Neural progenitor cell (in vitro differentiated cells): ENCODE measurements around the gene PCSK9. TPM values are rescaled to one million over a fixed set of nuclear protein-coding genes. Genes with fewer than 3 reads are reported as not detected.

ENCODE experiments used
- DNase-seq: peaks from one replicate; pipeline ENCODE4 v3.0.0-alpha.2; 2016; ENCODE audit warnings: low spot score
- H2AFZ ChIP-seq: fragments of 200-600 bp; sonication (generic); replicated peaks from 2 replicates; pipeline ENCODE4 v1.6.1; 2016; ENCODE audit warnings: antibody characterized with exemption
- H3F3A ChIP-seq: fragments of 200-600 bp; sonication (generic); 2 replicates; pipeline ENCODE4 v1.6.1; 2016; ENCODE audit warnings: antibody characterized with exemption, low read depth
- H3K27ac ChIP-seq: fragments of 200-600 bp; sonication (generic); 2 replicates; pipeline ENCODE4 v1.5.1; 2016; ENCODE audit warnings: mild to moderate bottlenecking
- H3K27me3 ChIP-seq: fragments of 200-600 bp; sonication (generic); 2 replicates; pipeline ENCODE4 v1.6.1; 2016; ENCODE audit warnings: mild to moderate bottlenecking, moderate library complexity
- H3K36me3 ChIP-seq: fragments of 200-600 bp; sonication (generic); 2 replicates; pipeline ENCODE4 v1.5.1; 2016
- H3K4me1 ChIP-seq: fragments of 200-600 bp; sonication (generic); 2 replicates; pipeline ENCODE4 v1.6.1; 2016; ENCODE audit warnings: mixed run types
- H3K4me2 ChIP-seq: fragments of 200-600 bp; sonication (generic); 2 replicates; pipeline ENCODE4 v1.6.1; 2016
- H3K4me3 ChIP-seq: fragments of 200-600 bp; sonication (generic); 2 replicates; pipeline ENCODE4 v1.5.1; 2016
- H3K79me2 ChIP-seq: fragments of 200-600 bp; sonication (generic); 2 replicates; pipeline ENCODE4 v1.6.1; 2016; ENCODE audit warnings: low read depth
- H3K9ac ChIP-seq: fragments of 200-600 bp; sonication (generic); 2 replicates; pipeline ENCODE4 v1.6.1; 2016
- H3K9me3 ChIP-seq: fragments of 200-600 bp; sonication (generic); 2 replicates; pipeline ENCODE4 v1.5.1; 2016; ENCODE audit warnings: low read depth
- H4K20me1 ChIP-seq: fragments of 200-600 bp; sonication (generic); 2 replicates; pipeline ENCODE4 v1.6.1; 2016; ENCODE audit warnings: low read depth
- H3K27ac Mint-ChIP-seq: 3 replicates; pipeline ENCODE4 v1.8.0; 2021; ENCODE audit warnings: mixed read lengths
- H3K27me3 Mint-ChIP-seq: 2 replicates; pipeline ENCODE4 v1.8.0; 2022; ENCODE audit warnings: low read depth, mild to moderate bottlenecking, inconsistent platforms, moderate library complexity, mixed read lengths; ENCODE audit not compliant: insufficient read depth
- H3K36me3 Mint-ChIP-seq: 3 replicates; pipeline ENCODE4 v1.8.0; 2021; ENCODE audit warnings: mixed read lengths
- H3K4me1 Mint-ChIP-seq: 3 replicates; pipeline ENCODE4 v1.8.0; 2021; ENCODE audit warnings: mixed read lengths
- H3K4me3 Mint-ChIP-seq: 3 replicates; pipeline ENCODE4 v1.8.0; 2021; ENCODE audit warnings: mild to moderate bottlenecking, moderate library complexity, mixed read lengths
- H3K9me3 Mint-ChIP-seq: 3 replicates; pipeline ENCODE4 v1.8.0; 2020; ENCODE audit warnings: mixed read lengths
- CTCF ChIP-seq: fragments of 200-600 bp; sonication (generic); IDR thresholded peaks from 2 replicates; pipeline ENCODE4 v1.5.1; 2017; ENCODE audit warnings: antibody characterized with exemption, mild to moderate bottlenecking
- EZH2 ChIP-seq: fragments of 200-600 bp; sonication (generic); IDR thresholded peaks from 2 replicates; pipeline ENCODE4 v1.6.1; 2017; ENCODE audit warnings: antibody characterized with exemption, mild to moderate bottlenecking, moderate library complexity
- EZH2phosphoT487 ChIP-seq: fragments of 200-600 bp; sonication (generic); IDR thresholded peaks from 2 replicates; pipeline ENCODE4 v1.6.1; 2017; ENCODE audit warnings: antibody characterized with exemption
- total RNA-seq: library from RNA; depleted of rRNA; stranded (reverse); fragments of >200 nt; gene quantifications from 2 replicates; pipeline ENCODE4 v1.2.3, GENCODE V29; 2015; ENCODE audit warnings: low replicate concordance

The PCSK9 gene
- total RNA-seq, 1 donor from 2014 or later, result 4.5 TPM

GRCh38 chr1:55068638-55069037 is 29.3 kb downstream of the PCSK9 start:
- Histone ChIP-seq H3K79me2 (no peaks in the 10 kb centered on the region), H3K9ac (no peak overlapping the region), H3K4me3 (no peak overlapping the region), H3F3A (peaks cover 18% of the 10 kb centered on the region), H3K36me3 (peaks cover 13% of the 10 kb centered on the region), H3K4me1 (no peaks in the 10 kb centered on the region), H3K9me3 (no peaks in the 10 kb centered on the region), H3K4me2 (no peak overlapping the region), H3K27me3 (no peaks in the 10 kb centered on the region), H4K20me1 (no peaks in the 10 kb centered on the region), H2AFZ (no peak overlapping the region), H3K27ac (no peak overlapping the region)
- TF ChIP-seq EZH2 (no peak), EZH2phosphoT487 (no peak), CTCF (no peak)
- H3K4me3 Mint-ChIP-seq, result no peak overlapping the region
- peaks cover 5% of the 10 kb centered on the region for H3K27me3 Mint-ChIP-seq
- peaks cover 31% of the 10 kb centered on the region for H3K36me3 Mint-ChIP-seq
- no peak overlapping the region for H3K27ac Mint-ChIP-seq
- no peak for DNase-seq
- no peaks in the 10 kb centered on the region for H3K9me3 Mint-ChIP-seq
- peaks cover 2% of the 10 kb centered on the region for H3K4me1 Mint-ChIP-seq

- no peak for DNase-seq
- no peaks in the 10 kb centered on the region for H3K9me3 ChIP-seq
- no peaks in the 10 kb centered on the region for H3K27me3 ChIP-seq
- H3K36me3 ChIP-seq, result peaks cover 13% of the 10 kb centered on the region
- no peak overlapping the region for H3K4me2 ChIP-seq
- H4K20me1 ChIP-seq, result no peaks in the 10 kb centered on the region
- Mint-ChIP-seq H3K27me3 (peaks cover 5% of the 10 kb centered on the region), H3K36me3 (peaks cover 32% of the 10 kb centered on the region), H3K27ac (no peak overlapping the region), H3K4me1 (peaks cover 2% of the 10 kb centered on the region), H3K9me3 (no peaks in the 10 kb centered on the region), H3K4me3 (no peak overlapping the region)
- H3K4me1 ChIP-seq, result no peaks in the 10 kb centered on the region
- H2AFZ ChIP-seq, result no peak overlapping the region
- no peaks in the 10 kb centered on the region for H3K79me2 ChIP-seq
- H3K9ac ChIP-seq, result no peak overlapping the region
- no peak overlapping the region for H3K27ac ChIP-seq
- TF ChIP-seq CTCF (no peak), EZH2phosphoT487 (no peak), EZH2 (no peak)
- H3K4me3 ChIP-seq, result no peak overlapping the region
- peaks cover 18% of the 10 kb centered on the region for H3F3A ChIP-seq
Observed at GRCh38 chr1:55069280-55069679, 29.9 kb downstream of the PCSK9 start.

- Histone ChIP-seq H3K9me3 (no peaks in the 10 kb centered on the region), H3K4me3 (no peak overlapping the region), H3K27me3 (no peaks in the 10 kb centered on the region), H3K36me3 (peaks cover 13% of the 10 kb centered on the region), H3K27ac (no peak overlapping the region), H3F3A (peaks cover 18% of the 10 kb centered on the region), H3K4me2 (no peak overlapping the region), H4K20me1 (no peaks in the 10 kb centered on the region), H3K79me2 (no peaks in the 10 kb centered on the region), H2AFZ (no peak overlapping the region), H3K4me1 (no peaks in the 10 kb centered on the region), H3K9ac (no peak overlapping the region)
- Mint-ChIP-seq H3K36me3 (peaks cover 38% of the 10 kb centered on the region), H3K27me3 (peaks cover 3% of the 10 kb centered on the region), H3K4me1 (no peaks in the 10 kb centered on the region), H3K4me3 (no peak overlapping the region), H3K27ac (no peak overlapping the region), H3K9me3 (no peaks in the 10 kb centered on the region)
- DNase-seq, result no peak
- TF ChIP-seq EZH2 (no peak), CTCF (no peak)
Observed at GRCh38 chr1:55070293-55071164, 31.2 kb downstream of the PCSK9 start.
